Esophagus muscularis mucosa (tissue), 4 donors: ENCODE data around the gene PEPD.

Experiments
- CTCF ChIP-seq, 3 experiments: fragments of 200-600 bp in 2 of 3; fragments of 450-650 bp in 1 of 3; sonication (generic) in 2 of 3; IDR thresholded peaks; one replicate each; pipeline ENCODE4 v1.5.1; 2017 to 2019; ENCODE audit warnings: antibody characterized with exemption in 3 of 3, mild to moderate bottlenecking in 2 of 3, moderate library complexity in 1 of 3
- EP300 ChIP-seq: sonication (generic); formaldehyde crosslinking; IDR thresholded peaks from one replicate; pipeline ENCODE4 v1.6.1; 2017; ENCODE audit warnings: antibody characterized with exemption
- POLR2A ChIP-seq: fragments of 450-650 bp; IDR thresholded peaks from one replicate; pipeline ENCODE4 v1.6.1; 2017; ENCODE audit warnings: antibody characterized with exemption, moderate library complexity, mild to moderate bottlenecking, low read depth
- POLR2AphosphoS5 ChIP-seq, 2 donors: sonication (generic); formaldehyde crosslinking; IDR thresholded peaks; one replicate each; pipeline ENCODE4 v1.6.1; 2017; ENCODE audit warnings: antibody characterized with exemption in 2 of 2

- TF ChIP-seq CTCF (IDR thresholded peaks at IDR 0.05) (no peak), POLR2A (no peak), POLR2AphosphoS5 (IDR thresholded peaks at IDR 0.05) (no peak), EP300 (no peak)
Observed at GRCh38 chr19:33499671-33500506, 21.7 kb downstream of the PEPD start.
